DND-41 (cell line): ENCODE results near the gene RGS9.

ENCODE experiments used
- ATAC-seq: fragments of 200-7000 bp; cut with Tn5 transposase; 3 replicates; pipeline ENCODE4 v1.9.1; 2021; ENCODE audit warnings: low read depth; ENCODE audit not compliant: insufficient read depth
- DNase-seq: peaks from one replicate; pipeline ENCODE4 v3.0.0-alpha.2; 2020
- H2AFZ ChIP-seq: 2 replicates; pipeline ENCODE4 v1.6.0; 2012; ENCODE audit warnings: low read depth, low read length
- H3K27ac ChIP-seq: 2 replicates; pipeline ENCODE4 v1.5.1; 2012; ENCODE audit warnings: low read length, inconsistent platforms
- H3K27me3 ChIP-seq: fragments of 200-600 bp; sonication (generic); 2 replicates; pipeline ENCODE4 v1.6.0; 2012; ENCODE audit warnings: low read length, mild to moderate bottlenecking, inconsistent platforms; ENCODE audit not compliant: insufficient read depth, poor library complexity
- H3K36me3 ChIP-seq: 2 replicates; pipeline ENCODE4 v1.5.1; 2012; ENCODE audit warnings: low read length, inconsistent platforms; ENCODE audit not compliant: insufficient read depth
- H3K4me1 ChIP-seq: 2 replicates; pipeline ENCODE4 v1.5.1; 2012; ENCODE audit warnings: mild to moderate bottlenecking, low read length; ENCODE audit not compliant: insufficient read depth
- H3K4me2 ChIP-seq: 2 replicates; pipeline ENCODE4 v1.6.0; 2012; ENCODE audit warnings: mild to moderate bottlenecking, moderate library complexity, low read length, inconsistent platforms; ENCODE audit not compliant: insufficient read depth
- H3K4me3 ChIP-seq, 2 experiments: fragments of 200-600 bp in 1 of 2; shearing (Covaris generic) in 1 of 2; 2 replicates each; pipeline ENCODE4 v1.5.1; 2012 to 2016; ENCODE audit warnings: inconsistent platforms in 2 of 2, low read length in 2 of 2, mild to moderate bottlenecking in 2 of 2, low read depth in 1 of 2, moderate library complexity in 1 of 2
- H3K79me2 ChIP-seq: 2 replicates; pipeline ENCODE4 v1.6.0; 2012; ENCODE audit warnings: low read length, inconsistent platforms; ENCODE audit not compliant: insufficient read depth
- H3K9ac ChIP-seq: 2 replicates; pipeline ENCODE4 v1.6.0; 2012; ENCODE audit warnings: low read depth, mild to moderate bottlenecking, inconsistent platforms, low read length, moderate library complexity
- H3K9me3 ChIP-seq: 2 replicates; pipeline ENCODE4 v1.5.1; 2012; ENCODE audit warnings: low read length, moderate library complexity, mild to moderate bottlenecking, inconsistent platforms; ENCODE audit not compliant: insufficient read depth, severe bottlenecking
- H4K20me1 ChIP-seq: 2 replicates; pipeline ENCODE4 v1.6.0; 2012; ENCODE audit warnings: low read length; ENCODE audit not compliant: insufficient read depth
- CTCF ChIP-seq: IDR thresholded peaks from 2 replicates; pipeline ENCODE4 v1.5.1; 2012; ENCODE audit warnings: borderline replicate concordance, low read length, moderate library complexity, mild to moderate bottlenecking; ENCODE audit not compliant: poor library complexity, severe bottlenecking; ENCODE audit errors: extremely low read depth
- EZH2 ChIP-seq: IDR thresholded peaks from 3 replicates; pipeline ENCODE4 v1.6.1; 2012; ENCODE audit warnings: borderline replicate concordance, low read depth, mild to moderate bottlenecking, moderate library complexity, low read length, inconsistent platforms; ENCODE audit not compliant: severe bottlenecking

The RGS9 gene

GRCh38 chr17:65163990-65164495 lies 26.9 kb downstream of the RGS9 start:
- Histone ChIP-seq H3K4me1 (peaks cover 13% of the 10 kb centered on the region), H3K36me3 (peaks cover 9% of the 10 kb centered on the region; the same call in 1 of the 2 replicates), H3K27ac (no peak overlapping the region), H4K20me1 (no peaks in the 10 kb centered on the region), H3K27me3 (no peaks in the 10 kb centered on the region), H2AFZ (no peak overlapping the region), H3K79me2 (no peaks in the 10 kb centered on the region), H3K4me2 (no peak overlapping the region), H3K9me3 (no peaks in the 10 kb centered on the region), H3K4me3 (no peak overlapping the region), H3K9ac (no peak overlapping the region)
- peak; percentile 86 for ATAC-seq
- peak; percentile 44 for DNase-seq
- TF ChIP-seq EZH2 (no peak), CTCF (no peak)

GRCh38 chr17:65166787-65167186 lies 29.6 kb downstream of the RGS9 start:
- Histone ChIP-seq H3K36me3 (peaks cover 10% of the 10 kb centered on the region; the same call in 1 of the 2 replicates), H3K27me3 (no peaks in the 10 kb centered on the region), H3K4me2 (no peak overlapping the region), H3K9ac (no peak overlapping the region), H4K20me1 (no peaks in the 10 kb centered on the region), H2AFZ (no peak overlapping the region), H3K79me2 (no peaks in the 10 kb centered on the region), H3K4me3 (no peak overlapping the region), H3K9me3 (no peaks in the 10 kb centered on the region), H3K4me1 (peaks cover 18% of the 10 kb centered on the region), H3K27ac (no peak overlapping the region)
- TF ChIP-seq CTCF (no peak), EZH2 (no peak)
- no peak for ATAC-seq
- no peak for DNase-seq

- ATAC-seq (no peak), DNase-seq (no peak)
- Histone ChIP-seq H3K9me3 (no peaks in the 10 kb centered on the region), H2AFZ (no peak overlapping the region), H3K4me3 (no peak overlapping the region), H3K9ac (no peak overlapping the region), H3K4me1 (peaks cover 26% of the 10 kb centered on the region), H4K20me1 (no peaks in the 10 kb centered on the region), H3K27me3 (no peaks in the 10 kb centered on the region), H3K4me2 (no peak overlapping the region), H3K27ac (no peak overlapping the region), H3K79me2 (no peaks in the 10 kb centered on the region), H3K36me3 (peaks cover 10% of the 10 kb centered on the region; the same call in 1 of the 2 replicates)
- no peak for TF ChIP-seq EZH2
- no peak for TF ChIP-seq CTCF
Observed at GRCh38 chr17:65167566-65167965, 30.4 kb downstream of the RGS9 start.
